GM19438 (cell line): ENCODE results near the gene ZNF284.
"Not testable (repeated sequence)": the region's sequence is repeated elsewhere in the genome, so short reads cannot be mapped to it uniquely, and the experiment has no call there.

Experiments used
- ATAC-seq: cut with Tn5 transposase; IDR thresholded peaks from one replicate; pipeline ENCODE4 v1.9.1; 2021; ENCODE audit warnings: low read depth; ENCODE audit not compliant: unreplicated experiment

ZNF284 gene

GRCh38 chr19:44109458-44109857 lies 37.5 kb downstream of the ZNF284 start:
- ATAC-seq: no peak

GRCh38 chr19:44111910-44112463 lies 40.0 kb downstream of the ZNF284 start:
- ATAC-seq: no peak

DNA sequence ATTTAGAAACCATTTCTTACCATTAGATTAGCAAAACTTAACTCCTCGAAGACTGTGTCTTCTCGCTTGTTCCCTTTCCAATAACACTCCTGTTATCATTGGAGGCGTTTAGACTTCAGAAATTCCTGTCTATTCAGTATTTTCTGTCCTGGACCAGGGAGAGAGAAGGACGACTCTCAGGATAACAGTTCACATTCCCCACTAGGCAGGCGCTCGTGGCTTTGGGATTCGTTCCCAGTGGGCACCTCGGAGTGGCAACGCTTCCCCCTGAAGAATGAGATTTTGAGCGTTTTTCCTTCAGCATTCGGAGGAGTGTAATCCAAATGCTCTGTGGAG lies 40.8 kb downstream of the ZNF284 start:
- ATAC-seq: peak; percentile 14

DNA sequence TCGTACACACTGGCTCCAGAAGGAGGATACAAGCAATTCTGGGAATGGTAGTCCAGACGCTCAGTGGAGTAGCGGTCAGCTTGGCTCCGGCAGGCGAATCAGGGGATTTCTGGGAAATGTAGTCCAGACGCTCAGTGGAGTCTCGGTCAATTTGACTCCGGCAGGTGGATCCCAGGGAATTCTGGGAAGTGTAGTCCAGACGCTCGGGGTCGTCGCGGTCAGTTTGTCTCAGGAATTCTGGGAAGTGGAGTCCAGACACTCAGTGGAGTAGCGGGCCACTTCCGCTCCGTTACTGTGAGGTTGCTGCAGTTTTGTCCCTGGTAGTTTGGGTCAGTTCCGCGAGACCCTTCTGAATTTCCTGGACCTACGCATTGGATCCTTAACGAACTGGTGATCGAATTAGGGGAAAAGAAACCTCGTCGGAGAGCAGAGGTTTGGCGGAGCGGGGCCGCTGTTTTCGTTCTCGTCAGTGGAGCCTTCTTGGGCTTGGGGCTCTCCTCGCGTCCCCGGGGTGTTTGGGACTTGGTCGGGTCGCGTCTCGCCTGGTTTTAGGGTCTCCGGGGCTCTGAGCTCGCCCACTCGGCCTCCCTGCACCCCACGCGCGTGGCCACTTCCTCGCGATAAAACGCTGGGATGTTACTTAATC lies 41.3 kb downstream of the ZNF284 start, which contains the start of gene ZNF225:
TSS of gene ZNF225 (plus strand) at position 262 of the 646 bp plus-strand sequence. CDS start 2,429 bp downstream, outside the sequence.
- peak; percentile 82 for ATAC-seq

DNA sequence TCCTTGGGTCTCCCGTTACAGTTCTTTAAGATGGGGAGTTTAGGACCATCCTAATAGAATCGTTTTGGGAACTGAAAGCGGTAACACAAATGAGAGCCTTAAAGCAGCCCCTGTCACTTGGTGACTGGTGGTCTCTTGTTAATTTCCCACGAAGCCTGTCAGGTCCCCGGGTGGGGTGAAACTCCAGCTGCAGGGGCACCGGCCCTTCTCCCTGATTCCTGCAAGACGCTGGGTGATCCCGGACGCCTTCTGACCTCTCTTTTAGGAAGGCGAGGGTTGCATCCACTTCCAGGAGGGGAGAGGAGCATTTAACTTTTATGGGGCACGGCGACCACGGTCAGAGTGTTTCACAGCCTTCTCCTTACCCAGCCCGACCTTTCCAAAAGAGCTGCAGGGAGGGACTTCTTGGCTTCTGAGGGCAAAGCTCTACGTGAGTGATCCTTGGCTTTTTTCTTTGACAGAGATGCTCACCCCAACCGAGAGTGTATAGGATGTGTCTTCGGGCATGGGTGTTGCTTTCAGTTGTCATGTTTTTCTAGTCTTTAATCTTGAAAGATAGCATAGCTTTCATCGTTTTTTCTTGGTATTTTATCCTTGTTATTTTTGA lies 41.9 kb downstream of the ZNF284 start:
- ATAC-seq: peak; percentile 12

- ATAC-seq: not testable (repeated sequence)
Observed at GRCh38 chr19:44121162-44121561, 49.2 kb downstream of the ZNF284 start.

GRCh38 chr19:44131955-44132354 lies 60.0 kb downstream of the ZNF284 start:
- no peak for ATAC-seq
